AG09309 (cell line): ENCODE data around the gene POLE3.
A peak's percentile ranks its signal among the peaks of the same experiment; 100 is the strongest.

Source experiments
- DNase-seq: peaks from one replicate; pipeline ENCODE4 v3.0.0-alpha.2; 2010; ENCODE audit warnings: low read depth
- H3K4me3 ChIP-seq: 2 replicates; pipeline ENCODE4 v1.5.1; 2011; ENCODE audit warnings: mild to moderate bottlenecking, low read depth, low read length, moderate library complexity; ENCODE audit not compliant: control insufficient read depth
- CTCF ChIP-seq: IDR thresholded peaks from 2 replicates; pipeline ENCODE4 v1.5.1; 2011; ENCODE audit warnings: mild to moderate bottlenecking, low read depth, low read length, inconsistent platforms; ENCODE audit not compliant: insufficient read depth, control insufficient read depth; ENCODE audit errors: missing control alignments

The POLE3 gene

GRCh38 chr9:113410207-113410864 is at the start of gene POLE3, which contains the start of gene C9orf43:
POLE3 (minus strand) TSS chr9:113410675; CDS start chr9:113410293, 382 bp downstream.
C9orf43 (plus strand) TSS chr9:113410747; CDS start chr9:113413494, 2,747 bp downstream.
- peak; percentile 70 for DNase-seq
- peak within 1 kb of the TSS; percentile 99 for H3K4me3 ChIP-seq
- no peak for TF ChIP-seq CTCF

GRCh38 chr9:113456235-113456634 is 45.8 kb upstream of the POLE3 start:
- H3K4me3 ChIP-seq = no peak overlapping the region
- TF ChIP-seq CTCF = no peak
- DNase-seq = no peak

GRCh38 chr9:113454914-113455761 is 44.7 kb upstream of the POLE3 start:
- DNase-seq = peak; percentile 61
- TF ChIP-seq CTCF = no peak
- H3K4me3 ChIP-seq = no peak overlapping the region

GRCh38 chr9:113452113-113452605 is 41.7 kb upstream of the POLE3 start:
- no peak overlapping the region for H3K4me3 ChIP-seq
- no peak for DNase-seq
- TF ChIP-seq CTCF = no peak

- H3K4me3 ChIP-seq = no peak overlapping the region
- no peak for TF ChIP-seq CTCF
- no peak for DNase-seq
Observed at GRCh38 chr9:113449376-113449775, 38.9 kb upstream of the POLE3 start.

- no peak overlapping the region for H3K4me3 ChIP-seq
- TF ChIP-seq CTCF = peak; percentile 37
- DNase-seq = no peak
Observed at GRCh38 chr9:113446323-113446740, 35.9 kb upstream of the POLE3 start.
